Measurements from ENCODE around the gene ANKS1B. TPM values are rescaled to one million over a fixed set of nuclear protein-coding genes. Genes with fewer than 3 reads are reported as not detected.

ANKS1B gene
- total RNA-seq, 1 experiment from 2014 or later, result 18.8 TPM

DNA sequence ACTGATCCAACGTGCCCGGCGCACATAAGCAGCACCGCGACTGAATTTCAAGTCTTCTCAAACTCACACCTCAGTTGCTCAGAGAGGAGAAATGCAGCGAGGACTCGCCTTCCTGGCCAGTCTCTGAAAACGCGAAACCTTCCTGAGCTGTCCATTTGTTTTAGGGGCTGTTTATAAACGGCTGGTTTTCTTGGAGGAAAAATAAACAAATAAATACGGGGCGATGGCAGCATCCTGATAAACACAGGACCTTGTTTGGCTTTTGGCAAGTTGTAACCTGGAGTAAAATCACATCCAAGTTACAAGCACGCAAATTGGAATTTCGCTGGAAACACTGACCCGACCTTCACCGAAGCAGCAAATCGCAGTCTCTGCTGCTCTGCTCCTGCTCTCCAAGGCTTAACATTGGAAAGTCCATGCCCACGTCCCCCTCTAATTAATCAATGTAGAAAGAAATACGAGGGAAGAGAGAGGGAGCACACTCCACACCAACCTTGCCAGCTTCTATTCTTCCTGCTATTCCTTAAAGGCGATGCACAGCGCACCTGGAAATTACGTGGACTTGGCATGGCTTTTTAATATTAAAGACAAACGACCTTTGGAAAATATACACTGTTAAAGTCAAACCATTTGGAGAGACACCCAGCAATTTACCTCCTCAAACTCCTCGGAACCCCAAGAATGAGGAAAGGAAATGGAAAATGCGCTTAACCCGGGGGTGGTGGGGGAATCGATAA is 1090.9 kb downstream of the ANKS1B start:
- no peaks in the 10 kb centered on the region for H3K9me3 Mint-ChIP-seq (ENCODE audit: unreplicated experiment)
- H3K4me3 Mint-ChIP-seq (ENCODE audit: unreplicated experiment), result no peak overlapping the region
- TF ChIP-seq, protein P1, sequence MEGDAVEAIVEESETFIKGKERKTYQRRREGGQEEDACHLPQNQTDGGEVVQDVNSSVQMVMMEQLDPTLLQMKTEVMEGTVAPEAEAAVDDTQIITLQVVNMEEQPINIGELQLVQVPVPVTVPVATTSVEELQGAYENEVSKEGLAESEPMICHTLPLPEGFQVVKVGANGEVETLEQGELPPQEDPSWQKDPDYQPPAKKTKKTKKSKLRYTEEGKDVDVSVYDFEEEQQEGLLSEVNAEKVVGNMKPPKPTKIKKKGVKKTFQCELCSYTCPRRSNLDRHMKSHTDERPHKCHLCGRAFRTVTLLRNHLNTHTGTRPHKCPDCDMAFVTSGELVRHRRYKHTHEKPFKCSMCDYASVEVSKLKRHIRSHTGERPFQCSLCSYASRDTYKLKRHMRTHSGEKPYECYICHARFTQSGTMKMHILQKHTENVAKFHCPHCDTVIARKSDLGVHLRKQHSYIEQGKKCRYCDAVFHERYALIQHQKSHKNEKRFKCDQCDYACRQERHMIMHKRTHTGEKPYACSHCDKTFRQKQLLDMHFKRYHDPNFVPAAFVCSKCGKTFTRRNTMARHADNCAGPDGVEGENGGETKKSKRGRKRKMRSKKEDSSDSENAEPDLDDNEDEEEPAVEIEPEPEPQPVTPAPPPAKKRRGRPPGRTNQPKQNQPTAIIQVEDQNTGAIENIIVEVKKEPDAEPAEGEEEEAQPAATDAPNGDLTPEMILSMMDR (IDR thresholded peaks at IDR 0.05; ENCODE audit: unreplicated experiment), result no peak
- intact Hi-C loops (cut with micrococcal nuclease), result no loop called here
- no peak for DNase-seq (ENCODE audit: unreplicated experiment)
- H3K4me1 Mint-ChIP-seq (ENCODE audit: insufficient read depth, unreplicated experiment), result no peaks in the 10 kb centered on the region
- BruUV-seq (replicated peaks), result no TSS peak
- H3K27me3 Mint-ChIP-seq (ENCODE audit: insufficient read depth, unreplicated experiment), result no peaks in the 10 kb centered on the region
- no peaks in the 10 kb centered on the region for H3K36me3 Mint-ChIP-seq (ENCODE audit: insufficient read depth, unreplicated experiment)
- ChIA-PET CTCF (no interaction called here), POLR2A (interaction anchor here (0.6 kb wide), 1 partner anchor 29 kb away, joined by 3 read pairs; no protein-coding TSS in a partner anchor)
- no peak overlapping the region for H3K27ac Mint-ChIP-seq (ENCODE audit: low read depth, unreplicated experiment)

DNA sequence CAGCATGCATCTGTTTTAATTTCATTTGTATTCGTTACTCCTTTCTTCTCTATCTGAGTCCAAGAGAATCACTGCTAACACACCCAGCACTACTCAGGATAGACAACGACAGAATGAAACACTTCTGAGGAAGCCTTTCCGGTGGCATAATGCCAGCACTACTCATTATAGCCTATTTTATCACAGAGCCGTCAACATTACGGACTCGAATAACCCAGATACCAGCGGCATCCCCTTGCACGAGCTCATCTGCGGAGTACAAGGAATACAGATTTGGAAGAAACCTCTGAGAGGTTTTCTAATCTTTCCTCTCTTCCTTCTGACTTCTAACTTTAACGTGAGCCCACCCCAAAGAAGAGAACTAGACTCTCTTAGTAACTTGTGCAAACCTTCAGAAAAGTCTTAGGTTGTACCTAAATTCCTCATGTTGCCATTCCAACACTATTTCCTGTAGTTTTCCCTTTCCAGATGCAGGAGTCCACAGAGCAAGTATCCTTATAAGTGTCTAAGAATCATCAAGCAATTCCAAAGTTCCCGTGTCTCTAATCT is 1091.5 kb downstream of the ANKS1B start:
- H3K4me3 Mint-ChIP-seq (ENCODE audit: unreplicated experiment), result no peak overlapping the region
- no peaks in the 10 kb centered on the region for H3K27me3 Mint-ChIP-seq (ENCODE audit: insufficient read depth, unreplicated experiment)
- no peak for DNase-seq (ENCODE audit: unreplicated experiment)
- H3K4me1 Mint-ChIP-seq (ENCODE audit: insufficient read depth, unreplicated experiment), result no peaks in the 10 kb centered on the region
- POLR2A ChIA-PET, result no interaction called here
- no peak overlapping the region for H3K27ac Mint-ChIP-seq (ENCODE audit: low read depth, unreplicated experiment)
- TF ChIP-seq, protein P1 (IDR thresholded peaks at IDR 0.05; ENCODE audit: unreplicated experiment), result no peak
- H3K9me3 Mint-ChIP-seq (ENCODE audit: unreplicated experiment), result no peaks in the 10 kb centered on the region
- CTCF ChIA-PET, result no interaction called here
- H3K36me3 Mint-ChIP-seq (ENCODE audit: insufficient read depth, unreplicated experiment), result no peaks in the 10 kb centered on the region
- BruUV-seq (replicated peaks), result no TSS peak
- intact Hi-C loops (cut with micrococcal nuclease), result no loop called here

DNA sequence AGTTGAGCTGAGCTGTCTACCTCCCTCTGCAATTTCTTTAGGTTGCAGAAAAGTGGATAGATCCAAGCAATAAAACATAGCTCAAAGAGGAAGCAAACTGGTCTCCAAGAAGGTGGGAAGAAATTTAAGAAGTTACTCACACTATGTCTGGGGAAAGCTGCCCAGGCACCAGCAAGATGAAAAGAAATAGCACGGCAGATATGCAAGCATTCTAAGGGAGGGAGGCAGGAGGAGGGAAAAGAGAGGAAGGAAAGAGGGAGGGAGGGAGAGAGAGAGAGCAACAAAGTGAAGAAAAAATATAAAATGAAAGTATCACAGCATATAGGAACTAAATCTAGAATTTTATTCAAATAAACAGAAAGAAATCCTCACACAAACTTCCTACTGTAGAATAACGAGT is 1099.0 kb downstream of the ANKS1B start:
- TF ChIP-seq, protein P1 (IDR thresholded peaks at IDR 0.05; ENCODE audit: unreplicated experiment), result no peak
- BruUV-seq (replicated peaks), result no TSS peak
- intact Hi-C loops (cut with micrococcal nuclease), result no loop called here
- H3K9me3 Mint-ChIP-seq (ENCODE audit: unreplicated experiment), result peaks cover 9% of the 10 kb centered on the region
- H3K27me3 Mint-ChIP-seq (ENCODE audit: insufficient read depth, unreplicated experiment), result peaks cover 12% of the 10 kb centered on the region
- DNase-seq (ENCODE audit: unreplicated experiment), result no peak
- H3K4me3 Mint-ChIP-seq (ENCODE audit: unreplicated experiment), result no peak overlapping the region
- ChIA-PET CTCF (no interaction called here), POLR2A (no interaction called here)
- H3K4me1 Mint-ChIP-seq (ENCODE audit: insufficient read depth, unreplicated experiment), result no peaks in the 10 kb centered on the region
- no peak overlapping the region for H3K27ac Mint-ChIP-seq (ENCODE audit: low read depth, unreplicated experiment)
- no peaks in the 10 kb centered on the region for H3K36me3 Mint-ChIP-seq (ENCODE audit: insufficient read depth, unreplicated experiment)

DNA sequence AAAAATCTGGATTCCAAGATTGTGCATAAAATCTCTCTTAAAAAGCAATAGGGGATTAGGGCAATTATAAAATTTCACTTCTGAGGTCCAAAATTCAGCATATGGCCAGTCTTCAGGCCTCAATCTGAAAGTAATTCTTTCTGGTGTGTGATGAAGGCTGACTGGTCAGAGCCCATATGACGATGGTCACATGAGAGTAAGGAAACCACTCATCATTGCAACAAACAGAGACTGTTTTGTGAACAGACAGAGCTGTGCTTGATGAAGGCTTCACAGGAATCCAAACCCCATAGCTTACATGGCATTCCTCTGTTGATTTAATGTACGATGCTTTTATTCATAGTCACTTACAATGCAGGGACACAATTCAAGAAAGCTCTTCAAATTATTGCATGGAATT is 1101.5 kb downstream of the ANKS1B start:
- no peak overlapping the region for H3K4me3 Mint-ChIP-seq (ENCODE audit: unreplicated experiment)
- intact Hi-C loops (cut with micrococcal nuclease), result no loop called here
- H3K27me3 Mint-ChIP-seq (ENCODE audit: insufficient read depth, unreplicated experiment), result peaks cover 12% of the 10 kb centered on the region
- no peak for DNase-seq (ENCODE audit: unreplicated experiment)
- ChIA-PET CTCF (no interaction called here), POLR2A (interaction anchor here (0.6 kb wide), 1 partner anchor 684 kb away, joined by 3 read pairs; no protein-coding TSS in a partner anchor)
- no peaks in the 10 kb centered on the region for H3K4me1 Mint-ChIP-seq (ENCODE audit: insufficient read depth, unreplicated experiment)
- no TSS peak for BruUV-seq (replicated peaks)
- peaks cover 9% of the 10 kb centered on the region for H3K9me3 Mint-ChIP-seq (ENCODE audit: unreplicated experiment)
- no peak overlapping the region for H3K27ac Mint-ChIP-seq (ENCODE audit: low read depth, unreplicated experiment)
- TF ChIP-seq, protein P1 (IDR thresholded peaks at IDR 0.05; ENCODE audit: unreplicated experiment), result no peak
- no peaks in the 10 kb centered on the region for H3K36me3 Mint-ChIP-seq (ENCODE audit: insufficient read depth, unreplicated experiment)

Measured in MCF 10A (cell line).